ENCODE results near the gene ST3GAL4.
A peak's percentile ranks its signal among the peaks of the same experiment; 100 is the strongest.
"Not testable (repeated sequence)": the region's sequence is repeated elsewhere in the genome, so short reads cannot be mapped to it uniquely, and the experiment has no call there.

ST3GAL4 gene

DNA sequence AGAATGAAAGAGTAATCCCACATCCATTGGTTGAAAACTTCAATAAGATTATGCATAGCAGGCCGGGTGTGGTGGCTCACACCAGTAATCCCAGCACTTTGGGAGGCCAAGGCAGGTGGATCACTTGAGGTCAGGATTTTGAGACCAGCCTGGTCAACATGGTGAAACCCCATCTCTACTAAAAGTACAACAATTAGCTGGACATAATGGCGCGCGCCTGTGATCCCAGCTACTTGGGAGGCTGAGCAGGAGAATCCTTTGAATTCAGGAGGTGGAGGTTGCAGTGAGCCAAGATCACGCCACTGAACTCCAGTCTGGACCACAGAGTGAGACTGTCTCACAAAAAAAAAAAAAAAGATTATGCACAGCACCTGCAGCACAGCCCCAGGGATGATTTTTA, 12.3 kb downstream of the ST3GAL4 start:
- not testable (repeated sequence) for H3K4me3 ChIP-seq (ENCODE audit: control insufficient read depth in 1 of 7, extremely low read depth in 1 of 7, insufficient read depth in 4 of 7, low read depth in 2 of 7, low read length in 6 of 7); DNase-seq; H3K9me3 ChIP-seq (ENCODE audit: control extremely low read depth in 1 of 5, control insufficient read depth in 4 of 5, insufficient read depth in 2 of 5, low read depth in 1 of 5, low read length in 4 of 5); H3K27me3 ChIP-seq (replicated peaks in 2 of 5; ENCODE audit: control insufficient read depth in 4 of 5, insufficient read depth in 5 of 5, low read length in 4 of 5); H3K27ac ChIP-seq (ENCODE audit: insufficient read depth in 1 of 2, low read depth in 1 of 2, low read length in 2 of 2, poor library complexity in 1 of 2, severe bottlenecking in 2 of 2)
- POLR2A ChIA-PET: interaction anchor here (0.8 kb wide), 1 partner anchor 10 kb away, joined by 3 read pairs; no protein-coding TSS in a partner anchor
- Histone ChIP-seq H3K4me1 (ENCODE audit: control extremely low read depth in 1 of 4, control insufficient read depth in 4 of 4, insufficient read depth in 4 of 4, low read length in 3 of 4) (peaks cover 10 to 73% (median 52%) of the 10 kb centered on the region in 4 experiments), H3K36me3 (ENCODE audit: control insufficient read depth in 4 of 4, insufficient read depth in 4 of 4, low read length in 3 of 4) (peaks cover 0 to 18% (median 3%) of the 10 kb centered on the region in 4 experiments)
- WGBS (ENCODE audit: insufficient coverage): 100% methylated on average over 4 of the region's 5 CpGs
- CTCF ChIA-PET: interaction anchor here (0.9 to 1.8 kb wide), 4 partner anchors 10 to 57 kb away, joined by 3 to 4 read pairs (median 4); no protein-coding TSS in a partner anchor

DNA sequence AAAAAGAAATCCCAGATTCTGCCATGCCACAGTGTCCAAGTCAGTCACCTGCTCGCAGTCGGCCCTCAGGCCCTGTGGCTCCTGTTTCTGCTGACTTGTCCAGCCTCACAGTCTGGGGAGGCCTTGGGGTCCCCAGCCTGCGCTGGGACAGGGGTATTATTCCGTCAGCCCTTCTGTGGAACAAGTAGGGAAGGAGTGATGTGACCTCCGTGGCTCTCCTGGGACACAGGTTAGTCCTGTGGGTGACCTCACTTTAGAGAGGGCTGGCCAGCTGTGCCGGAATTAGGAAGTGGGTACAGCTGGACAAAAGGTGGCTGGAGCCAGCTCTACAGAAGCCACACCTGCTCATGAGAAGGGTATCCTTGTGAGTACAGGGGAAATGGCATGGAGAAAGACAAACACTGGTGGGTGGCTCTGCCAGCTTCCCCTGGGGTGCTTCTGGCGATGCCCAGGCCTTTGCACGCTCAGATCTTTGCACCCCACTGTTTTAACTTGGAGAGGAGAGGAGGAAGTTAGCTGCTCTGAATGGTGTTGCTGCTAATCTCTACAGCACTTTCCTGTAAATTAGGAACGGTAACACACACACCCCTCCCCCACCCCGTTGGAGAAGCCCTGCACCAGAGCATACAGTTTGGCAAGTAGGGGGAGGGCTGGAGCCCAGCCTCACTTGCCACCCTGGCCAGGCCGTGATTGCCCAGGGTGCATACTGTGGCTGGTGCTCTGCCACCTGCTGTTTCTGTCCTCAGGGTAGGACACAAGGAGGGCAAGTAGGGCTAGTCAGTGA, 13.0 kb downstream of the ST3GAL4 start:
- 63% methylated on average over 3 of the region's 11 CpGs for WGBS (ENCODE audit: insufficient coverage)
- DNase-seq: peak in 2 of 3 donors; percentile 63 to 71
- ChIA-PET POLR2A (interaction anchor here (0.8 kb wide), 1 partner anchor 11 kb away, joined by 3 read pairs; no protein-coding TSS in a partner anchor), CTCF (interaction anchor here (0.6 to 1.8 kb wide), 7 partner anchors 10 to 58 kb away, joined by 3 to 5 read pairs (median 3); no protein-coding TSS in a partner anchor)
- Histone ChIP-seq H3K4me1 (ENCODE audit: control extremely low read depth in 1 of 4, control insufficient read depth in 4 of 4, insufficient read depth in 4 of 4, low read length in 3 of 4) (peaks cover 10 to 72% (median 53%) of the 10 kb centered on the region in 4 experiments), H3K27ac (ENCODE audit: insufficient read depth in 1 of 2, low read depth in 1 of 2, low read length in 2 of 2, poor library complexity in 1 of 2, severe bottlenecking in 2 of 2) (peak overlapping the region in 1 of 2 experiments; percentile 36), H3K4me3 (ENCODE audit: control insufficient read depth in 1 of 7, extremely low read depth in 1 of 7, insufficient read depth in 4 of 7, low read depth in 2 of 7, low read length in 6 of 7) (peak overlapping the region in 4 of 7 experiments; percentile 19 to 42 (median 28)), H3K36me3 (ENCODE audit: control insufficient read depth in 4 of 4, insufficient read depth in 4 of 4, low read length in 3 of 4) (peaks cover 0 to 13% (median 1%) of the 10 kb centered on the region in 4 experiments)
- not testable (repeated sequence) for H3K27me3 ChIP-seq (replicated peaks in 2 of 5; ENCODE audit: control insufficient read depth in 4 of 5, insufficient read depth in 5 of 5, low read length in 4 of 5); H3K9me3 ChIP-seq (ENCODE audit: control extremely low read depth in 1 of 5, control insufficient read depth in 4 of 5, insufficient read depth in 2 of 5, low read depth in 1 of 5, low read length in 4 of 5)

DNA sequence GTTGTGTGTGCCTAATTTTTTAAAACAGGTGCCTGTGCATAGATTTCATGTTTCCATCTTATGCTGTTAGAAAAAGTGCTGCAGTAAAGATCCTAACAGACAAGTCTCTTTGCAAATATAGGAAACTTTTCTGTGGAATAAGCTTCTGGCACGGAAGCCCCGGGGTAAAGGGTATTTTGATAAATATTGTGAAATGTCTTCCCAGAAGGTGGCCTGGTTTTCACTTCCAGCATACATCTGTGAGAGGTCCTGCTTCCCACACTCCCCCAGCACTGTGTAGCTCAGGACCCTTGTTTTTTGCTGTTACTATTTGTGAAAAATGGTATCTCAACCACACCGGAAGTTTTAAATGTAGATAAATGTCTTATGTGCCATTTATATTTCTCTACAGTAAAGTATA, 14.5 kb downstream of the ST3GAL4 start:
- no peak overlapping the region for H3K4me3 ChIP-seq (ENCODE audit: control insufficient read depth in 1 of 7, extremely low read depth in 1 of 7, insufficient read depth in 4 of 7, low read depth in 2 of 7, low read length in 6 of 7)
- H3K9me3 ChIP-seq (ENCODE audit: control extremely low read depth in 1 of 5, control insufficient read depth in 4 of 5, insufficient read depth in 2 of 5, low read depth in 1 of 5, low read length in 4 of 5): no peaks in the 10 kb centered on the region
- WGBS (ENCODE audit: insufficient coverage): 60% methylated on average over 1 of the region's 3 CpGs
- H3K27ac ChIP-seq (ENCODE audit: insufficient read depth in 1 of 2, low read depth in 1 of 2, low read length in 2 of 2, poor library complexity in 1 of 2, severe bottlenecking in 2 of 2): peak overlapping the region in 1 of 2 experiments; percentile 11
- peaks cover 10 to 70% (median 53%) of the 10 kb centered on the region in 4 experiments for H3K4me1 ChIP-seq (ENCODE audit: control extremely low read depth in 1 of 4, control insufficient read depth in 4 of 4, insufficient read depth in 4 of 4, low read length in 3 of 4)
- no peaks in the 10 kb centered on the region for H3K27me3 ChIP-seq (replicated peaks in 2 of 5; ENCODE audit: control insufficient read depth in 4 of 5, insufficient read depth in 5 of 5, low read length in 4 of 5)
- H3K36me3 ChIP-seq (ENCODE audit: control insufficient read depth in 4 of 4, insufficient read depth in 4 of 4, low read length in 3 of 4): peaks cover 0 to 11% (median 0%) of the 10 kb centered on the region in 4 experiments
- DNase-seq: no peak
- POLR2A ChIA-PET: interaction anchor here (0.6 kb wide), 1 partner anchor 28 kb away, joined by 7 read pairs; no protein-coding TSS in a partner anchor
- CTCF ChIA-PET: interaction anchor here (0.8 to 2.0 kb wide), 7 partner anchors 9 to 61 kb away, joined by 3 to 8 read pairs (median 4); no protein-coding TSS in a partner anchor

DNA sequence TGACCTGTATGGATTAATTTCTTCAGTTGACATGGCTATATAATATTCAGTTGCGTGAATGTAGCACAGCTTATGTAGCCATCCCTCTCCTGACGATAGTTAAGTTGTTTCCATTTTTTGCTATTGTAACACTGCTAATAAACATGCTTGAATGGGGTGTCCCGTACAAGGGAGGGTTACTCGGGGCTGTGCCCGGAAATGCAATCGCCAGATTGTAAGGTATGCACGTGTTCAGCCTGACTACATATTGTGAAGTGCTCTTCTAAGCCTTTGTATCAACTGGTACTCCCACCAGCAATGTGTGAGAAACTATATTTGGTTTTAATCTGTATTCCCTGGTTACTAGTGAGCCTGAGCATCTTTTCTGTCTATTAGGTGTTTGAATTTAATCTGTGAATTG, 16.1 kb downstream of the ST3GAL4 start:
- Histone ChIP-seq H3K4me3 (ENCODE audit: control insufficient read depth in 1 of 7, extremely low read depth in 1 of 7, insufficient read depth in 4 of 7, low read depth in 2 of 7, low read length in 6 of 7) (no peak overlapping the region), H3K36me3 (ENCODE audit: control insufficient read depth in 4 of 4, insufficient read depth in 4 of 4, low read length in 3 of 4) (peaks cover 0 to 11% (median 0%) of the 10 kb centered on the region in 4 experiments), H3K9me3 (ENCODE audit: control extremely low read depth in 1 of 5, control insufficient read depth in 4 of 5, insufficient read depth in 2 of 5, low read depth in 1 of 5, low read length in 4 of 5) (no peaks in the 10 kb centered on the region), H3K27me3 (replicated peaks in 2 of 5; ENCODE audit: control insufficient read depth in 4 of 5, insufficient read depth in 5 of 5, low read length in 4 of 5) (no peaks in the 10 kb centered on the region), H3K27ac (ENCODE audit: insufficient read depth in 1 of 2, low read depth in 1 of 2, low read length in 2 of 2, poor library complexity in 1 of 2, severe bottlenecking in 2 of 2) (no peak overlapping the region), H3K4me1 (ENCODE audit: control extremely low read depth in 1 of 4, control insufficient read depth in 4 of 4, insufficient read depth in 4 of 4, low read length in 3 of 4) (peaks cover 10 to 62% (median 43%) of the 10 kb centered on the region in 4 experiments)
- CTCF ChIA-PET: interaction anchor here (0.6 to 2.8 kb wide), 4 partner anchors 8 to 21 kb away, joined by 3 to 8 read pairs (median 4); no protein-coding TSS in a partner anchor
- 100% methylated on average over 6 of the region's 7 CpGs for WGBS (ENCODE audit: insufficient coverage)
- POLR2A ChIA-PET: no interaction called here
- DNase-seq: no peak

DNA sequence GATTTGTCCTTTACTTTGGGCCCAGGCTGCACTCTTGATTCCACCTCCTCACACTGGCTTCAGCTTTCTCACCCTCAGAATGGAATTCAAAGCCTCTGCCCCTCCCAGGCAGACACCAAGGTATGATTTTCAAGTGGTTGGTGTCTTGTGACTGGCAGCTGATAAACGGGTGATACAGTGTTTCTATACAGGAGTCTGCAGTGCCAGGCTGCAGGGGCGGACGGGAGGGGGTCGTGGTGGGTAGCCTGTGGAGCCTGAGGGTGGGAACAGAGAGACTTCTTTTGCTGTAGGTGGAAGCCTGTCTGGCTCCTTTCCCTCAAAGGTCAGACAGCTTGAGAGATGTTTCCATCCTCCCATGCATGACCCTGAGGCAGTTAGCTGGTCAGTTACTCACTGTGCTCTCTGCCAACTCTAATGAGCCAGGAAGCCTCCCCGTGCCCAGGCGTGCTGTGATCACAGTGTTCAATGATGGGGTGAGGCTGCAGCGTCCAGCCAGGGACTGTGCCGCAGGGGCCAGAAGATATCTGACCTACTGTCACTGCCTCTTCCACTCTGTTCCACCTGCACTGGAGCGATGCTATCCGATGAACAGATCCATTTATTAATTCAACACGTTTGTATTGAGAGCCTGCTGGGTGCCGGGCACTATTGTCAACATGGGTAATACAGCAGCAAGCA, 18.0 kb downstream of the ST3GAL4 start:
- CTCF ChIA-PET: interaction anchor here (2.8 kb wide), 1 partner anchor 10 kb away, joined by 8 read pairs; no protein-coding TSS in a partner anchor
- POLR2A ChIA-PET; H3K4me3 ChIP-seq (ENCODE audit: control insufficient read depth in 1 of 7, extremely low read depth in 1 of 7, insufficient read depth in 4 of 7, low read depth in 2 of 7, low read length in 6 of 7); DNase-seq; H3K27me3 ChIP-seq (replicated peaks in 2 of 5; ENCODE audit: control insufficient read depth in 4 of 5, insufficient read depth in 5 of 5, low read length in 4 of 5); H3K9me3 ChIP-seq (ENCODE audit: control extremely low read depth in 1 of 5, control insufficient read depth in 4 of 5, insufficient read depth in 2 of 5, low read depth in 1 of 5, low read length in 4 of 5); H3K27ac ChIP-seq (ENCODE audit: insufficient read depth in 1 of 2, low read depth in 1 of 2, low read length in 2 of 2, poor library complexity in 1 of 2, severe bottlenecking in 2 of 2): not testable (repeated sequence)
- Histone ChIP-seq H3K36me3 (ENCODE audit: control insufficient read depth in 4 of 4, insufficient read depth in 4 of 4, low read length in 3 of 4) (peaks cover 0 to 11% (median 0%) of the 10 kb centered on the region in 4 experiments), H3K4me1 (ENCODE audit: control extremely low read depth in 1 of 4, control insufficient read depth in 4 of 4, insufficient read depth in 4 of 4, low read length in 3 of 4) (peaks cover 10 to 45% (median 26%) of the 10 kb centered on the region in 4 experiments)
- 89% methylated on average over 7 of the region's 12 CpGs for WGBS (ENCODE audit: insufficient coverage)

DNA sequence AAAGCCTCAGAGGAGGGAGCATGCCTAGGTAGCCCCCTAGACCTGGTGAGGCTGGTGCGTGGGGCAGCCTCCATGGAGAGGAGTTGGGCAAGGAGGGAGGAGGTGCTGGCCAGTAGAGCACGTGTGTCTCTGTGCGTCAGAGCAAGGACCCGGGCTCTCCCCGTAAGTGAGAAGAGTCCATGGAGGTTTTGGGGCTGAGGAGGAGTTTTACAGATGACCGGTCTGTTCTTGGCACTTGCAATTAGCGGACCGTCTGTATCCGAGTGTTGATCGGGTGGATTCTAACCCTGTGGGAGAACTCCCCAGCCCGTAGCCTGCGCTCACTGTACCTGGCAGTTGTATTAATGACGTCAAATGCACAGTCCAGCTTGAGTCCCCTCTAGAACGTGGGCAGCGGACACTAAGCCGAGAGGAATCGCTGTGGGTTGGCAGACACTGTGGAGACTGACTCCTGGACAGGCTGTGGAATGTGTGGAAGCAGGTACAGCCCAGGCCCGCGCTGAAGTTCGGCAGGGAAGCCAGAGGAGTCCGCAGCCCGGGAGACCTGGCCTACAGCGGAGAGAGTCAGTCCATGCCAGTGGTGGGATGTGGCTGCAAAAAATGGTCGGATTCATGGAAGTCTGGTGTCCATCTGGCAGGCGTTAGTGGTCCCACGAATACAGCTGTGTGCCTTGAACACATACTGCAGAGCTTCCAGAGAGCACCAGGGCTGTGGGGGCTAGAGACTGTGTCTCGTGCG, 19.2 kb downstream of the ST3GAL4 start:
- H3K4me3 ChIP-seq (ENCODE audit: control insufficient read depth in 1 of 7, extremely low read depth in 1 of 7, insufficient read depth in 4 of 7, low read depth in 2 of 7, low read length in 6 of 7); H3K9me3 ChIP-seq (ENCODE audit: control extremely low read depth in 1 of 5, control insufficient read depth in 4 of 5, insufficient read depth in 2 of 5, low read depth in 1 of 5, low read length in 4 of 5); CTCF ChIA-PET; DNase-seq; H3K27me3 ChIP-seq (replicated peaks in 2 of 5; ENCODE audit: control insufficient read depth in 4 of 5, insufficient read depth in 5 of 5, low read length in 4 of 5); H3K27ac ChIP-seq (ENCODE audit: insufficient read depth in 1 of 2, low read depth in 1 of 2, low read length in 2 of 2, poor library complexity in 1 of 2, severe bottlenecking in 2 of 2); POLR2A ChIA-PET: not testable (repeated sequence)
- Histone ChIP-seq H3K4me1 (ENCODE audit: control extremely low read depth in 1 of 4, control insufficient read depth in 4 of 4, insufficient read depth in 4 of 4, low read length in 3 of 4) (peaks cover 4 to 33% (median 15%) of the 10 kb centered on the region in 4 experiments), H3K36me3 (ENCODE audit: control insufficient read depth in 4 of 4, insufficient read depth in 4 of 4, low read length in 3 of 4) (peaks cover 0 to 13% (median 0%) of the 10 kb centered on the region in 4 experiments)
- 100% methylated on average over 10 of the region's 28 CpGs for WGBS (ENCODE audit: insufficient coverage)
